Measurements from ENCODE around the gene CD33.
"Not testable (repeated sequence)": the region's sequence is repeated elsewhere in the genome, so short reads cannot be mapped to it uniquely, and the experiment has no call there.

The CD33 gene

GRCh38 chr19:51224898-51225393, at the start of gene CD33:
CD33 (plus strand) TSS chr19:51225080; CDS start chr19:51225119, 39 bp downstream.
- not testable (repeated sequence) for DNase-seq (ENCODE audit: low read depth)

- DNase-seq (ENCODE audit: low read depth): no peak
Observed at GRCh38 chr19:51179256-51179655, 45.6 kb upstream of the CD33 start.

GRCh38 chr19:51181377-51181912, 43.4 kb upstream of the CD33 start:
- no peak for DNase-seq (ENCODE audit: low read depth)

- DNase-seq (ENCODE audit: low read depth): no peak
Observed at GRCh38 chr19:51181913-51182419, 42.9 kb upstream of the CD33 start.

- no peak for DNase-seq (ENCODE audit: low read depth)
Observed at GRCh38 chr19:51183629-51184028, 41.3 kb upstream of the CD33 start.

GRCh38 chr19:51185069-51185867, 39.6 kb upstream of the CD33 start:
- DNase-seq (ENCODE audit: low read depth): no peak

GRCh38 chr19:51185868-51186215, 39.0 kb upstream of the CD33 start:
- DNase-seq (ENCODE audit: low read depth): no peak

- DNase-seq (ENCODE audit: low read depth): no peak
Observed at GRCh38 chr19:51186323-51186722, 38.6 kb upstream of the CD33 start.

- no peak for DNase-seq (ENCODE audit: low read depth)
Observed at GRCh38 chr19:51187395-51188226, 37.3 kb upstream of the CD33 start.

GRCh38 chr19:51188227-51188559, 36.7 kb upstream of the CD33 start:
- no peak for DNase-seq (ENCODE audit: low read depth)

- DNase-seq (ENCODE audit: low read depth): no peak
Observed at GRCh38 chr19:51192689-51193088, 32.2 kb upstream of the CD33 start.

GRCh38 chr19:51194527-51195315, 30.2 kb upstream of the CD33 start:
- no peak for DNase-seq (ENCODE audit: low read depth)

GRCh38 chr19:51195316-51195586, 29.6 kb upstream of the CD33 start:
- no peak for DNase-seq (ENCODE audit: low read depth)

GRCh38 chr19:51195616-51196015, 29.3 kb upstream of the CD33 start:
- DNase-seq (ENCODE audit: low read depth): no peak

GRCh38 chr19:51196181-51196580, 28.7 kb upstream of the CD33 start:
- DNase-seq (ENCODE audit: low read depth): no peak

GRCh38 chr19:51198641-51199040, 26.2 kb upstream of the CD33 start:
- no peak for DNase-seq (ENCODE audit: low read depth)

GRCh38 chr19:51200071-51200666, 24.7 kb upstream of the CD33 start:
- DNase-seq (ENCODE audit: low read depth): no peak

GRCh38 chr19:51201712-51202111, 23.2 kb upstream of the CD33 start:
- no peak for DNase-seq (ENCODE audit: low read depth)

- no peak for DNase-seq (ENCODE audit: low read depth)
Observed at GRCh38 chr19:51203916-51204315, 21.0 kb upstream of the CD33 start.

- DNase-seq (ENCODE audit: low read depth): no peak
Observed at GRCh38 chr19:51204321-51204720, 20.6 kb upstream of the CD33 start.

GRCh38 chr19:51207747-51208146, 17.1 kb upstream of the CD33 start:
- no peak for DNase-seq (ENCODE audit: low read depth)
